T-cell (primary cell): ENCODE results near the gene NT5DC1. TPM values are rescaled to one million over a fixed set of nuclear protein-coding genes. Genes with fewer than 3 reads are reported as not detected.
A peak's percentile ranks its signal among the peaks of the same experiment; 100 is the strongest.

Experiments
- ATAC-seq, 4 experiments: fragments of 200-7000 bp in 3 of 4; fragments of 150-1000 bp in 1 of 4; cut with Tn5 transposase; replicated peaks in 1 of 4; 1 replicate in 3 of 4; 2 replicates in 1 of 4; pipeline ENCODE4 v1.10.0; 2021; ENCODE audit warnings: moderate library complexity in 3 of 4, mild to moderate bottlenecking in 2 of 4, moderate number of reproducible peaks in 1 of 4
- CTCF ChIA-PET, 2 donors: fragments of 300-600 bp; sonication (Branson Sonifier 250); formaldehyde crosslinking; loops; one replicate each; lab custom pipeline; 2022; ENCODE audit warnings: antibody characterized with exemption in 2 of 2; lab: Charles Lee
- POLR2A ChIA-PET, 2 donors: fragments of 300-600 bp; sonication (Branson Sonifier 250); formaldehyde crosslinking; loops; one replicate each; lab custom pipeline; 2022; ENCODE audit warnings: antibody characterized with exemption in 2 of 2; lab: Charles Lee
- DNase-seq, 35 experiments: peaks; one replicate each; pipeline versions ENCODE4 v3.0.0 to v3.0.0-alpha.2; 2013 to 2023
- H3K27ac ChIP-seq: one replicate; pipeline ENCODE4 v1.5.1; 2013; ENCODE audit warnings: low read length
- H3K27me3 ChIP-seq, 2 experiments: replicated peaks in 1 of 2; 1 replicate in 1 of 2; 2 replicates in 1 of 2; pipeline versions ENCODE4 v1.6.1 to v1.7.0; 2013; ENCODE audit warnings: low read length in 1 of 2, mixed read lengths in 1 of 2; ENCODE audit not compliant: control insufficient read depth in 2 of 2, insufficient read depth in 2 of 2; ENCODE audit errors: extremely low read depth in 1 of 2
- H3K36me3 ChIP-seq, 2 donors: 1 replicate in 1 of 2; 2 replicates in 1 of 2; pipeline versions ENCODE4 v1.6.1 to v1.7.0; 2013; ENCODE audit warnings: low read length in 1 of 2; ENCODE audit not compliant: control insufficient read depth in 2 of 2, insufficient read depth in 1 of 2; ENCODE audit errors: extremely low read depth in 1 of 2
- H3K4me1 ChIP-seq, 2 experiments: 1 replicate in 1 of 2; 2 replicates in 1 of 2; pipeline versions ENCODE4 v1.6.1 to v1.7.0; 2013; ENCODE audit warnings: low read length in 2 of 2, mixed read lengths in 1 of 2; ENCODE audit not compliant: insufficient read depth in 2 of 2, control insufficient read depth in 1 of 2; ENCODE audit errors: extremely low read depth in 1 of 2
- H3K4me3 ChIP-seq, 2 donors: 1 replicate in 1 of 2; 2 replicates in 1 of 2; pipeline versions ENCODE4 v1.5.1 to v1.7.0; 2013; ENCODE audit warnings: mild to moderate bottlenecking in 2 of 2, low read length in 1 of 2, moderate library complexity in 1 of 2; ENCODE audit not compliant: control insufficient read depth in 1 of 2; ENCODE audit errors: extremely low read depth in 1 of 2
- H3K9me3 ChIP-seq: 2 replicates; pipeline ENCODE4 v1.7.0; 2013
- H3K27ac Mint-ChIP-seq, 2 donors: one replicate each; pipeline ENCODE4 v1.8.0; 2020 to 2021; ENCODE audit warnings: mild to moderate bottlenecking in 2 of 2, mixed read lengths in 2 of 2
- H3K27me3 Mint-ChIP-seq, 2 donors: one replicate each; pipeline ENCODE4 v1.8.0; 2021 to 2022; ENCODE audit warnings: mixed read lengths in 2 of 2
- H3K36me3 Mint-ChIP-seq: one replicate; pipeline ENCODE4 v1.8.0; 2021; ENCODE audit warnings: mixed read lengths
- H3K4me1 Mint-ChIP-seq, 3 donors: one replicate each; pipeline ENCODE4 v1.8.0; 2020 to 2022; ENCODE audit warnings: mixed read lengths in 3 of 3, mild to moderate bottlenecking in 1 of 3
- H3K4me3 Mint-ChIP-seq, 3 donors: one replicate each; pipeline ENCODE4 v1.8.0; 2020 to 2022; ENCODE audit warnings: mild to moderate bottlenecking in 3 of 3, mixed read lengths in 3 of 3, moderate library complexity in 3 of 3
- H3K9me3 Mint-ChIP-seq, 3 donors: one replicate each; pipeline ENCODE4 v1.8.0; 2020 to 2022; ENCODE audit warnings: mixed read lengths in 3 of 3
- WGBS: methylation state at CpG from one replicate; pipeline ENCODE4 v1.1.5; 2013; ENCODE audit warnings: missing lambda C conversion rate; ENCODE audit not compliant: insufficient coverage; 5-methylcytosine and 5-hydroxymethylcytosine counted together
- total RNA-seq, 35 experiments: library from RNA in 6 of 35; stranded (reverse) in 6 of 35; fragments of 120-200 nt in 1 of 35; gene quantifications; one replicate each; pipeline versions ENCODE4 v1.2.1 to v1.2.4 and lab custom pipeline; 2013 to 2026

Gene NT5DC1
- total RNA-seq, 5 donors from 2014 or later (not counting 1 experiment from before 2014, with no cell fraction given) = 33.8 to 47.3 (median 38.1) TPM

GRCh38 chr6:116221067-116221466, 120.4 kb downstream of the NT5DC1 start:
- Histone ChIP-seq H3K27ac (no peak overlapping the region), H3K4me1 (no peaks in the 10 kb centered on the region), H3K36me3 (peaks cover 3 to 21% of the 10 kb centered on the region in 2 donors), H3K27me3 (no peaks in the 10 kb centered on the region), H3K4me3 (no peak overlapping the region), H3K9me3 (no peaks in the 10 kb centered on the region)
- Mint-ChIP-seq H3K4me3 (no peak overlapping the region), H3K9me3 (no peaks in the 10 kb centered on the region), H3K27ac (no peak overlapping the region), H3K4me1 (peaks cover 5 to 9% (median 6%) of the 10 kb centered on the region in 3 donors), H3K36me3 (peaks cover 19% of the 10 kb centered on the region), H3K27me3 (no peaks in the 10 kb centered on the region)
- POLR2A ChIA-PET = no interaction called here
- no peak for DNase-seq
- WGBS = no CpG with 5 or more reads among the region's 3 CpGs
- CTCF ChIA-PET = interaction anchor here (0.6 to 1.0 kb wide), 2 partner anchors 12 to 63 kb away, joined by 3 read pairs; no protein-coding TSS in a partner anchor
- ATAC-seq = no peak

GRCh38 chr6:116221911-116222310, 121.3 kb downstream of the NT5DC1 start:
- no peaks in the 10 kb centered on the region for H3K9me3 ChIP-seq
- CTCF ChIA-PET = interaction anchor here (0.6 to 1.0 kb wide), 2 partner anchors 11 to 62 kb away, joined by 3 read pairs; no protein-coding TSS in a partner anchor

GRCh38 chr6:116223355-116223754, 122.7 kb downstream of the NT5DC1 start:
- Histone ChIP-seq H3K4me3 (no peak overlapping the region), H3K27me3 (no peaks in the 10 kb centered on the region), H3K36me3 (peaks cover 3 to 21% of the 10 kb centered on the region in 2 donors), H3K9me3 (no peaks in the 10 kb centered on the region), H3K27ac (no peak overlapping the region), H3K4me1 (no peaks in the 10 kb centered on the region)
- CTCF ChIA-PET = interaction anchor here (0.6 to 1.1 kb wide), 3 partner anchors 9 to 359 kb away, joined by 3 to 4 read pairs (median 3); no protein-coding TSS in a partner anchor
- no peaks in the 10 kb centered on the region for H3K9me3 Mint-ChIP-seq
- DNase-seq (no peak), ATAC-seq (no peak)
- no peaks in the 10 kb centered on the region for H3K4me1 Mint-ChIP-seq
- H3K27ac Mint-ChIP-seq = no peak overlapping the region
- POLR2A ChIA-PET = no interaction called here
- H3K4me3 Mint-ChIP-seq = no peak overlapping the region
- WGBS = no CpG with 5 or more reads among the region's 3 CpGs
- no peaks in the 10 kb centered on the region for H3K27me3 Mint-ChIP-seq
- H3K36me3 Mint-ChIP-seq = peaks cover 22% of the 10 kb centered on the region

More at GRCh38 chr6:116221911-116222310, 121.3 kb downstream of the NT5DC1 start:
- Histone ChIP-seq H3K36me3 (peaks cover 3 to 21% of the 10 kb centered on the region in 2 donors), H3K27me3 (no peaks in the 10 kb centered on the region), H3K27ac (no peak overlapping the region), H3K4me1 (no peaks in the 10 kb centered on the region), H3K4me3 (no peak overlapping the region)
- Mint-ChIP-seq H3K36me3 (peaks cover 19% of the 10 kb centered on the region), H3K4me1 (peaks cover 4 to 7% (median 5%) of the 10 kb centered on the region in 3 donors), H3K4me3 (no peak overlapping the region), H3K9me3 (no peaks in the 10 kb centered on the region), H3K27me3 (no peaks in the 10 kb centered on the region), H3K27ac (no peak overlapping the region)
- ATAC-seq (no peak), DNase-seq (no peak)
- POLR2A ChIA-PET = no interaction called here
- 80% methylated on average over 1 of the region's 2 CpGs for WGBS

GRCh38 chr6:116229287-116229913, 128.7 kb downstream of the NT5DC1 start:
- WGBS = 95% methylated on average over 11 of the region's 17 CpGs

DNA sequence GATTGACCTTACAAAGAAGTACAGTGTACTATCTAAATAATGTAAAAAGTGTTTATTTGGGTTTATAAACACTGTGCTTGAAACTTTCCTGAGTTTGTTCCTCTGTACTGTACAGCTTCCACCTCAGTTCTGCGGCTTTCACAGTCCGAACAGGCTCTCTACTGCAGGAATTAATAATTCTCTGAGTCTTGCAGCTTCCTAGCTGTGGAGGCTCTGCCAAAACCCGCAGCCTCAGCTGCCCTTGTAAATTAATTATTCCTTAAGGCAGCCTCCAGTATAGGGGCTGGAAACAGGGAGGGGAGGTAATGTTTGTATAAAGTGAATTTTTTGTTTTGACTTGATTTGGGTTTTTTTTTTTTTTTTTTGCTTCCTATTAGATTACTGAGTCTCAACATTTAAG, 134.0 kb downstream of the NT5DC1 start:
- H3K36me3 ChIP-seq = peaks cover 0 to 25% of the 10 kb centered on the region in 2 donors

More at GRCh38 chr6:116229287-116229913, 128.7 kb downstream of the NT5DC1 start:
- Histone ChIP-seq H3K27me3 (no peaks in the 10 kb centered on the region), H3K36me3 (peaks cover 0 to 11% of the 10 kb centered on the region in 2 donors), H3K4me3 (no peak overlapping the region), H3K4me1 (no peaks in the 10 kb centered on the region), H3K9me3 (no peaks in the 10 kb centered on the region), H3K27ac (no peak overlapping the region)
- POLR2A ChIA-PET = interaction anchor here in 1 of 2 donors (0.6 kb wide), 1 partner anchor 109 kb away, joined by 6 read pairs; no protein-coding TSS in a partner anchor
- ATAC-seq (no peak), DNase-seq (peak in 4 of 35 experiments; percentile 3 to 9 (median 6))
- CTCF ChIA-PET = interaction anchor here (0.9 to 1.5 kb wide), 3 partner anchors 11 to 39 kb away, joined by 3 to 4 read pairs (median 3); no protein-coding TSS in a partner anchor
- no peak overlapping the region for H3K4me3 Mint-ChIP-seq
- H3K36me3 Mint-ChIP-seq = peaks cover 24% of the 10 kb centered on the region
- H3K9me3 Mint-ChIP-seq = no peaks in the 10 kb centered on the region
- no peaks in the 10 kb centered on the region for H3K27me3 Mint-ChIP-seq
- no peak overlapping the region for H3K27ac Mint-ChIP-seq
- no peaks in the 10 kb centered on the region for H3K4me1 Mint-ChIP-seq

GRCh38 chr6:116238083-116238482, 137.4 kb downstream of the NT5DC1 start:
- DNase-seq (no peak), ATAC-seq (no peak)
- Mint-ChIP-seq H3K4me3 (no peak overlapping the region), H3K9me3 (no peaks in the 10 kb centered on the region), H3K27me3 (no peaks in the 10 kb centered on the region), H3K4me1 (no peaks in the 10 kb centered on the region), H3K27ac (no peak overlapping the region), H3K36me3 (peaks cover 22% of the 10 kb centered on the region)
- no peaks in the 10 kb centered on the region for H3K27me3 ChIP-seq
- peaks cover 0 to 25% of the 10 kb centered on the region in 2 donors for H3K36me3 ChIP-seq
- H3K9me3 ChIP-seq = no peaks in the 10 kb centered on the region
- CTCF ChIA-PET = interaction anchor here (0.5 to 0.6 kb wide), 2 partner anchors 42 to 281 kb away, joined by 3 to 6 read pairs; no protein-coding TSS in a partner anchor
- no peak overlapping the region for H3K4me3 ChIP-seq
- H3K27ac ChIP-seq = no peak overlapping the region
- WGBS = no CpG with 5 or more reads among the region's 2 CpGs
- POLR2A ChIA-PET = interaction anchor here in 1 of 2 donors (0.7 kb wide), 2 partner anchors 16 to 80 kb away, joined by 8 to 12 read pairs; partner anchors contain the start of gene TSPYL4
- no peaks in the 10 kb centered on the region for H3K4me1 ChIP-seq

More for the DNA sequence above, 134.0 kb downstream of the NT5DC1 start:
- peaks cover 24% of the 10 kb centered on the region for H3K36me3 Mint-ChIP-seq
- ChIA-PET CTCF (interaction anchor here in 1 of 2 donors (0.7 kb wide), 1 partner anchor 16 kb away, joined by 4 read pairs; no protein-coding TSS in a partner anchor), POLR2A (no interaction called here)
- no peaks in the 10 kb centered on the region for H3K27me3 Mint-ChIP-seq
- Histone ChIP-seq H3K27me3 (no peaks in the 10 kb centered on the region), H3K4me1 (no peaks in the 10 kb centered on the region), H3K27ac (no peak overlapping the region), H3K4me3 (no peak overlapping the region), H3K9me3 (no peaks in the 10 kb centered on the region)
- no peaks in the 10 kb centered on the region for H3K9me3 Mint-ChIP-seq
- no peak for DNase-seq
- no peak for ATAC-seq
- no peak overlapping the region for H3K27ac Mint-ChIP-seq
- H3K4me1 Mint-ChIP-seq = no peaks in the 10 kb centered on the region
- H3K4me3 Mint-ChIP-seq = no peak overlapping the region
- WGBS = no CpG with 5 or more reads among the region's 3 CpGs
